HG02571 (cell line): Measurements from ENCODE around the gene ZNF316.
"Not testable (repeated sequence)": the region's sequence is repeated elsewhere in the genome, so short reads cannot be mapped to it uniquely, and the experiment has no call there.

Experiments
- ATAC-seq: cut with Tn5 transposase; IDR thresholded peaks from one replicate; pipeline ENCODE4 v1.9.1; 2021; ENCODE audit warnings: mild to moderate bottlenecking, moderate library complexity; ENCODE audit not compliant: unreplicated experiment

The ZNF316 gene

DNA sequence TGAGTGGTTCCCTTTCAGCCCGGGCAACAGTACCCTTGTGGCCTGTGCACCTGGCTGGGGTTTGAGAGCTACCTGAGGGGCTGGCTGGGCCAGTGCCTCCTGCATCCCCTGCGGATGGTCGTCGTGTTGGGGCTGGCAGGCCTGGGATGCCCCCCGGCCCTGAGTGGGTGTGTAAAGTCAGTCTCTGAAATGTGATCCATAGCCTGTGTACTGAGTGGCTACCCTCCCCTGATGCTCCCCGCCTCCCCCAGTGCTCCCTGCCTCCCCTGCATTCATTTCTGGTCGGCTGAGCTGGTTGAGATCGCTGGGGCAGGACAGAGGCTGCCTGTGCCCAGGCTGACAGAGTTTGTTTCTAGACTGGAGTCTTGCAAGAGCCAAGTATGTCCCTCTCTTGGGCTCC lies 9.3 kb downstream of the ZNF316 start:
- no peak for ATAC-seq

DNA sequence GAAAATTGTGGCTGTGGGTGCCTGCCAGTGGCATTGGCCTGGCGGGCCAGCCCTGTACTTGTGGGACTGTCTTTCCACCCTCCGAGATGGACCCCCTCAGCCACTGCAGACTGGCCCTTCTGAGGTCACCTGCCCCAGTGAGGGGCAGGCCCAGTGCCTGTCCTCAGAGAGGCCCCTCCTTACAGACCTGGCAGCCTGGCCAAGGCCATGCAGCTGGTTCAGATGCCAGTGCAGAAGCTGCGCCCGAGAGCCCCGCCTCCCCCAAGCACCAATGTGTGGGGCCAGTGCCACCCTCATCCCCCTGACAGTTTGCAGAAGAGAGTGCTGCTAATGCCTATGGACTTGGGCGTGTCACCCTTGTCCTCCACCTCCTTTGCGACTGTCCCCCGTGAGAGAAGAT lies 10.0 kb downstream of the ZNF316 start:
- no peak for ATAC-seq

DNA sequence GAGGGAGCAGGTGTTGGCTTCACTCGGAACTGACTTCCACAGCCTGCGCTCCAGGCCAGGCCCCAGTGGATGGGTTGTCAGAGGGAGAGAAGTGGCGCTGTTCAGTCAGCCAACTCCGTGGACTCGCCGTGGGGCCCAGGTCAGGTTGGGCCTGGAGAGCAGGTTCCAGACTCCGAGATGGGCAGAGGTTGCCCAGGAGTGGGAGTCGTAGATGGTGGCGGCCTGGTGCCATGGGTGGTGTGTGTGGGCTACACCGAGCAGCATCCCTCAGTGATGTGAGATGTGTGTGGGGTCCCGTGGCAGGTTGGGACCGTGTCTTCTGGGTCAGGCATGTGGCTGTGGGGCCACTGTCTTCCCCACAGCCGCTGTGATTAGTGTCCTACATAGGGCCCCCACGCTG lies 10.4 kb downstream of the ZNF316 start:
- ATAC-seq, result no peak

DNA sequence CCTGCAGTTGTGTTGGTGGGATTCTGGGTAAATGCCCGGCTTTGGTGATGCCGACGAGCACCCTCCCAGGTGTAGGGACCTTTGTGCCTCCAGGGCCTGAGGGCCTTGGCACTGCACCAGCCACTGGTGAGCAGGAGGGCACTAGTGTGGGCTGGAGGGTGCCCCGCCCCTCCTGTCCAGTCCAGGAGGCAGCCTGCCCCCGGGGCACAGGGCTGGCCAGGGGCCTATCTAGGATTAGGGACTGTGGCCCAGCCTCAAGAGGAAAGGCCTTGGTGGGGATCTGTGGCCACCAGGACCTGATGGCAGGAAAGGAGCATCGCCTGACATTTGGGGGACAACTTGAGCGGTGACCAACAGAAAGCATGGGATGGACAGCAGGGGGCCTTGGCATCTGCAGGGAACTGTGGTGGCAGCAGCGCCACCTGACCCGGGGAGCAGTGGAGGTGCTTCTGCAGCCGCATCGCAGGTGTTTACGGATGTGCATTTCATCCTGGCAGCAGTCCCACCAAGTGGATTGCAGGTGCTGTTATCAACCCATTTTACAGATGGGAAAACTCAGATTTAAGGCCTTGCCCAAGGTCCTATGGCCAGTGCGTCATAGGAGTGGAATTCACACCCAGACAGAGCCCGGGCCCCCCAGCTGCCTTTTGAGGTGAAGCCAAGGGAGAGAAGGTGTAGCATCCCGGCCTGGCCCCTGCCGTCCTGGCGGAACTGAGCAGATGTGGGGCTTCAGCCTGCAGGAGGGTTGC lies 11.1 kb downstream of the ZNF316 start:
- ATAC-seq, result no peak

DNA sequence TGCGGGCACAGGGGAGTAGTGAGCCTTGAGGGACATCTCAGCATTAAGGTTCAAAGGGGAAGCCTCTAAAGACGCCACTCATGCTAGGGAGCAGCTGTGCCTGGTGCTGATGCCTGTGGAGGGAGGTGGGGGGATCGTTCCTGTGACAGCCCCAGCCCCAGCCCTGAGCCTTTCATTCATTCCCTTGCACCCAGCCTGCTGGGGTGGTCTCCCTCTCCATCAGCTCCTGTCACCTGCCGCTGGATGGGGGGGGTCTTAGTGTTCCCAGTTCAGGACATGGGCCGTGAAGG lies 11.6 kb downstream of the ZNF316 start:
- ATAC-seq, result no peak

GRCh38 chr7:6649241-6649961 lies 12.3 kb downstream of the ZNF316 start:
- ATAC-seq, result no peak

DNA sequence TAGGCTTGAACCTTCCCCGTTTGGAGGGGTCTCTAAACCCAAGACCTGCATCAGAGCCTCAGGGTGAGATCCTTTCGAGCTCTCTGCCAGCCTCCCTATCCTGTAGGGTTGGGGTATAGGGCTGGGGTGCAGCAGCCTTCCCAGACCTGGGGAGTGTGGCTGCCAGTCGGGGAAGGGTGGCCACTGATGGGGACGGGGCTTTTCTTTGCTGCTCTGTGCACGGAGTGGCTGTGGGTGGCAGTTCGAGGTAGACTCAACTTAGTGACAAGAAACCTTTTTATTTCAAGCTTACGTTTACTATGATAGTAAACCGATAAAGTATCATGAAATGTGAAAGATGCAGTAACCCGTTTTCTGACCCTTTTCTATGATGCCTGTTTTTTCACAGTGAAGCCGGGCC lies 13.0 kb downstream of the ZNF316 start:
- ATAC-seq, result no peak

DNA sequence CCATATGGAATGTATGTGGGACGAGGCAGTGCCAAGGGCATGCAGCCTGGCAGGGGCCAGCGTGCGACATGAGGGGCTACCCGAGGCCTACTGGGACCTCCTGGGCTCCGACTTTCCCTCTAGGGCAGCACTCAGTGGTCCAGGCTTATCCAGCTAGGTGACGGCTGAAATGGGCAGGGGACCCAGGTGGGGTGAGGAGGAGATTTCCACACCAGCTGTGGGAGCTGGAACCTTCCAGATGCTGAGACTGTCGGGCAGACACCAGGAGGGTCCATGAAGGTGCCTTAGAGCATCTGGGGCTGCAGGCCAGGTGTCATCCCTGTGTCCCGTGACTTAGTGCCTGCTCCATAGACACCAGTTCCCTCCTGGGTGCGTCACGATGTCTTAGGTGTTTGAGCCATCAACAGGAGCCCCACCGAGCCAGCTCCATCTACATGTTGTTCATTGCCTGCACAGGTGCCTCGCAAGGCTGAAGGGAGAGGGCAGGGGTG lies 13.4 kb downstream of the ZNF316 start:
- ATAC-seq, result no peak

- ATAC-seq, result no peak
Measured at GRCh38 chr7:6651851-6652445, 14.8 kb downstream of the ZNF316 start.

- no peak for ATAC-seq
Measured at GRCh38 chr7:6652446-6653011, 15.4 kb downstream of the ZNF316 start.

DNA sequence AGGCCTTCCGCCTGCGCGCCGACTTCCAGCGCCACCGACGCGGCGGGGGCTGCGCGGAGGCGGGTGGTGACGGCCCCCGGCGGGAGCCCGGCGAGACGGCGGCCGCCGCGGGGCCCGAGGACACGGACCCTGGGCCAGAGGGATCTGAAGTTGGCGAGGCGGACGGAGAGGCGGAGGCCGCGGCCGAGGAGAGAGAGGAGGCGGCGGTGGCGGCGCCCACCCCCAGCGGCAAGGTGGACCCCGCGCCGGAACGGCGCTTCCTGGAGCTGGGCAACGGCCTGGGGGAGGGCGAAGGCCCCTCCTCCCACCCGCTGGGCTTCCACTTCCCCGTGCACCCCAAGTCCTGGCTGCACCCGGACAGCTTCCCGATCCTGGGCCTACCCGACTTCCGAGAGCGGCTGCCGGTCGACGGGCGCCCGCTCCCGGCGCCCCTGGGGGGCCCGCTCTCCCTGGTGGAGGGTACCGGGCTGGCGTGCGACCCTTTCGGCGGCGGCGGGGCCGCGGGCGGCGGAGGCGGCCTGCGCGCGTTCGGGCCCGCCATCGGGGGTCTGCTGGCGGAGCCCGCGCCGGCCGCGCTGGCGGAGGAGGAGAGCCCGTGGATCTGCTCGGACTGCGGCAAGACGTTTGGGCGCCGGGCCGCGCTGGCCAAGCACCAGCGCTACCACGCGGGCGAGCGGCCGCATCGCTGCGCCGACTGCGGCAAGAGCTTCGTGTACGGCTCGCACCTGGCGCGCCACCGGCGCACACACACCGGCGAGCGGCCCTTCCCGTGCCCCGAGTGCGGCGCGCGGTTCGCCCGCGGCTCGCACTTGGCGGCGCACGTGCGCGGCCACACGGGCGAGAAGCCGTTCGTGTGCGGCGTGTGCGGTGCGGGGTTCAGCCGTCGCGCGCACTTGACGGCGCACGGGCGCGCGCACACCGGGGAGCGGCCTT lies 16.2 kb downstream of the ZNF316 start:
- no peak for ATAC-seq

DNA sequence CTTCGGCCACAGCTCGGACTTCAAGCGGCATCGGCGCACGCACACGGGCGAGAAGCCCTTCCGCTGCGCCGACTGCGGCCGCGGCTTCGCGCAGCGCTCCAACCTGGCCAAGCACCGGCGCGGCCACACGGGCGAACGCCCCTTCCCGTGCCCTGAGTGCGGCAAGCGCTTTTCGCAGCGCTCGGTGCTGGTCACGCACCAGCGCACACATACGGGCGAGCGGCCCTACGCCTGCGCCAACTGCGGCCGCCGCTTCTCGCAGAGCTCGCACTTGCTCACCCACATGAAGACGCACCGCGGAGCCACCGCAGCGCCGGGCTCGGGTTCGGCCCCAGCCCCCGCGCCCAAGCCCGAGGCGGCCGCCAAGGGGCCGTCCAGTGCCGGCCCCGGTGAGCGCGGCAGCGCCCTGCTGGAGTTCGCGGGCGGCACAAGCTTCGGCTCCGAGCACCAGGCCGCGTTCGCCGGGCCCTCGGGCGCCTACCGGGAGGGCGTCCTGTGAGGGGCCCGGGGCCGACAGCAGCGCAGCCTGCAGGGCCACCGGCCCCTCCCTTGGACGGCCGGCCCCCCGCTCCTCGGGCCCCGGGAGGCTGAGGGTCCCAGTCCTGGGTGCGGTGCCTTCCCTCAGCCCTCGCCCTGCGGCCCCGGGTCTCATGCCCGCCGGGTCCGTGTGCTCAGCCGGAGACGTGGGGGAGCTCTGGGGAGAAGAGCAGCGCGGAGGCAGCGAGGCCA lies 17.2 kb downstream of the ZNF316 start:
- ATAC-seq, result no peak

DNA sequence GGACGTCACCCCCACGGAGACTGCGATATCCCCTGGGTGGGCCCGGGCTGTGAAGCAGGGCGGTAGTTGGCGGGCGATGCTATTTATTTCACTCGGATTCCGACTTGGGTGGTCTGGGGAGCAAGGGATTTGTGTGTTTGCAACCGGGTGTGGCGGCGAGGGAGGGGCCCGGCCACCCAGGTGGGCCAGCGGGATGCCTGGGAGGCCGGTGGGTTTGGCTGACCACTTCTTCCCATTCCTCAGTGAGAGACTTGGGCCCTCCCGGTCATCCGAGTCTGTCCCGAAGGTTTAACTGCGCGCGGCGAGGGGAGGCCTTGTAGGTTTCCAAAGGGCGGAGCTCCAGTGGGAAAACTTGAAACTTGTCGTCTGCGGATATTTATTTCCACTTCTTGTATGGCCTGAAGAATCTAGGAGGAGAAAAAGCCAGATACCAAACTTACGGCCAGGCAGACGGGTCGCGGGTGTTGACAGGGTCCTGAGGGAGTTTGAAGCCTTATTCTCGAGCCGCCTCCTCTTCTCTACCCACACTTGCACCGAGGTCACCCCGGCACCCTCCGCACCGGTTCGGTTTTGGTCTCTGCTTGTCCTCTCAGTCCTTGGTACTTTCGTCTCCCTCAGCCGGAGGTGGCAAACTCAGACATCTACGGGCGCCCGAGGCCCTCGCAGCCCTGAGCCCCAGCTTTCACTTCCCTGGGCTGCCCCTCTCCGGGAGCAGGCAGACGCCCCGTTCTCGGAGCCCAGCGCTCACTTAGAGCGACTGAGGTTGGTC lies 17.9 kb downstream of the ZNF316 start:
- ATAC-seq, result no peak

GRCh38 chr7:6655636-6656385 lies 18.7 kb downstream of the ZNF316 start:
- ATAC-seq, result no peak

DNA sequence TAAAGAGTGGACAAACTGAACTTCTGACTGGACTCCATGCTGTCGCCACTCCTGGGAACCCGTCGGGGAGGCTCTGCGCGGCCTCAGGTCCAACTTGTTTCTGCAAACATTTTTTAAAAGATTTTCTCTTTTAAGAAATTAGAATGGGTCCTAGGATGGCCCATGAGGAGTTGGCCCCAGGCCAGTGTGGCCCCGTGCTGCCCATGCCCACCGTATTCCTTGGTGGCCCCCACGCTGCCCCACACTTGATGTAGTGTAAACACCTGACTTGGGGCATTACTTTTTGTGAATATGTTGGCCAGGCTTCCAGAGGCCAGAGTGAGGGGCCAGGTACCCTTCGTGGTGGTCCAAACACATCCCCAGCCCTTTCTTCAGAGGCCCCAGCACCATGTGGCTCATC lies 19.3 kb downstream of the ZNF316 start:
- ATAC-seq, result no peak

GRCh38 chr7:6658618-6659345 lies 21.7 kb downstream of the ZNF316 start:
- ATAC-seq, result no peak

GRCh38 chr7:6670851-6671250 lies 33.7 kb downstream of the ZNF316 start:
- not testable (repeated sequence) for ATAC-seq

GRCh38 chr7:6675807-6676405 lies 38.8 kb downstream of the ZNF316 start:
- no peak for ATAC-seq
